B cell (primary cell): Measurements from ENCODE around the gene RNASET2. TPM values are rescaled to one million over a fixed set of nuclear protein-coding genes. Genes with fewer than 3 reads are reported as not detected.

Experiments used
- ATAC-seq: fragments of 200-7000 bp; cut with Tn5 transposase; one replicate; pipeline ENCODE4 v1.10.0; 2021; ENCODE audit warnings: low read depth, mild to moderate bottlenecking, moderate number of reproducible peaks, moderate library complexity
- CTCF ChIA-PET: fragments of 350-600 bp; sonication (Branson Sonifier 250); formaldehyde crosslinking; loops from one replicate; lab custom pipeline; 2021; ENCODE audit warnings: antibody characterized with exemption, inconsistent platforms; lab: Charles Lee
- POLR2A ChIA-PET: fragments of 350-600 bp; sonication (Branson Sonifier 250); formaldehyde crosslinking; loops from one replicate; lab custom pipeline; 2021; ENCODE audit warnings: antibody characterized with exemption; lab: Charles Lee
- DNase-seq: peaks from one replicate; pipeline ENCODE4 v3.0.0; 2013
- H2AFZ ChIP-seq: 2 replicates; pipeline ENCODE4 v1.6.1; 2012; ENCODE audit warnings: mild to moderate bottlenecking, low read depth, low read length; ENCODE audit not compliant: insufficient read depth, poor library complexity, severe bottlenecking
- H3K27ac ChIP-seq, 2 donors: 1 replicate in 1 of 2; 2 replicates in 1 of 2; pipeline ENCODE4 v1.5.1; 2012 to 2013; ENCODE audit warnings: low read length in 2 of 2, mild to moderate bottlenecking in 2 of 2, moderate library complexity in 1 of 2
- H3K27me3 ChIP-seq, 4 experiments: fragments of 200-600 bp in 1 of 4; sonication (generic) in 1 of 4; replicated peaks in 1 of 4; 1 replicate in 2 of 4; 2 replicates in 2 of 4; pipeline versions ENCODE4 v1.6.1 to v1.7.0; 2013 to 2016; ENCODE audit warnings: low read length in 3 of 4, mild to moderate bottlenecking in 2 of 4, mixed read lengths in 1 of 4, moderate library complexity in 1 of 4; ENCODE audit not compliant: insufficient read depth in 4 of 4, control insufficient read depth in 3 of 4; ENCODE audit errors: control extremely low read depth in 1 of 4
- H3K36me3 ChIP-seq, 2 experiments: replicated peaks in 1 of 2; 1 replicate in 1 of 2; 2 replicates in 1 of 2; pipeline versions ENCODE4 v1.6.1 to v1.7.1; 2013; ENCODE audit warnings: low read length in 1 of 2; ENCODE audit not compliant: insufficient read depth in 2 of 2, control insufficient read depth in 1 of 2; ENCODE audit errors: control extremely low read depth in 1 of 2, extremely low read depth in 1 of 2
- H3K4me1 ChIP-seq, 2 donors: fragments of 200-600 bp in 1 of 2; sonication (generic) in 1 of 2; 1 replicate in 1 of 2; 2 replicates in 1 of 2; pipeline versions ENCODE4 v1.5.1 to v1.6.1; 2013 to 2017; ENCODE audit warnings: low read length in 2 of 2; ENCODE audit not compliant: control insufficient read depth in 2 of 2, insufficient read depth in 2 of 2
- H3K4me2 ChIP-seq: replicated peaks from 2 replicates; pipeline ENCODE3; 2012; ENCODE audit warnings: mild to moderate bottlenecking, low read depth, low read length; ENCODE audit not compliant: poor library complexity, severe bottlenecking
- H3K4me3 ChIP-seq, 5 experiments: fragments of 200-600 bp in 1 of 5; sonication (generic) in 1 of 5; 1 replicate in 3 of 5; 2 replicates in 2 of 5; pipeline versions ENCODE4 v1.5.1 to v1.7.0; 2011 to 2016; ENCODE audit warnings: low read length in 4 of 5, mild to moderate bottlenecking in 4 of 5, low read depth in 2 of 5, control low read depth in 1 of 5, moderate library complexity in 1 of 5; ENCODE audit not compliant: insufficient read depth in 1 of 5; ENCODE audit errors: control extremely low read depth in 1 of 5, extremely low read depth in 1 of 5
- H3K79me2 ChIP-seq: fragments of 200-600 bp; sonication (generic); one replicate; pipeline ENCODE4 v1.6.0; 2016; ENCODE audit warnings: low read length; ENCODE audit not compliant: control insufficient read depth, insufficient read depth
- H3K9ac ChIP-seq: fragments of 200-600 bp; sonication (generic); 2 replicates; pipeline ENCODE4 v1.6.1; 2017; ENCODE audit warnings: mild to moderate bottlenecking, low read length, moderate library complexity
- H3K9me3 ChIP-seq, 3 donors: one replicate each; pipeline versions ENCODE4 v1.6.1 to v1.7.1; 2013; ENCODE audit warnings: low read length in 2 of 3; ENCODE audit not compliant: control insufficient read depth in 2 of 3, insufficient read depth in 1 of 3; ENCODE audit errors: control extremely low read depth in 1 of 3
- H4K20me1 ChIP-seq: 2 replicates; pipeline ENCODE4 v1.6.0; 2012; ENCODE audit warnings: mild to moderate bottlenecking, low read length; ENCODE audit not compliant: insufficient read depth, control insufficient read depth, poor library complexity, severe bottlenecking
- H3K27ac Mint-ChIP-seq: one replicate; pipeline ENCODE4 v1.8.0; 2021; ENCODE audit warnings: mixed read lengths
- H3K27me3 Mint-ChIP-seq: one replicate; pipeline ENCODE4 v1.8.0; 2021; ENCODE audit warnings: mixed read lengths
- H3K4me1 Mint-ChIP-seq: one replicate; pipeline ENCODE4 v1.8.0; 2021; ENCODE audit warnings: mixed read lengths
- H3K4me3 Mint-ChIP-seq: one replicate; pipeline ENCODE4 v1.8.0; 2021; ENCODE audit warnings: mixed read lengths
- H3K9me3 Mint-ChIP-seq: one replicate; pipeline ENCODE4 v1.8.0; 2022; ENCODE audit warnings: mixed read lengths; ENCODE audit not compliant: insufficient read depth
- EZH2 ChIP-seq: IDR thresholded peaks from 2 replicates; pipeline ENCODE4 v1.6.1; 2012; ENCODE audit warnings: borderline replicate concordance, low read depth, mild to moderate bottlenecking, moderate library complexity, low read length; ENCODE audit not compliant: insufficient read depth, poor library complexity, severe bottlenecking
- WGBS: methylation state at CpG from one replicate; pipeline ENCODE4 v1.1.5; 2013; ENCODE audit warnings: missing lambda C conversion rate; ENCODE audit not compliant: insufficient coverage; 5-methylcytosine and 5-hydroxymethylcytosine counted together
- intact Hi-C: fragments of 100-400 bp; cut with micrococcal nuclease; formaldehyde crosslinking; loops from one replicate; pipeline ENCODE4 v1.10.0; 2022
- polyA plus RNA-seq: library from polyadenylated mRNA; depleted of rRNA; stranded (reverse); fragments of >200 nt; gene quantifications from 2 replicates; pipeline ENCODE4 v1.2.3, GENCODE V29; 2012
- total RNA-seq, 2 donors: library from RNA; stranded (reverse); fragments of 120-200 nt in 1 of 2; gene quantifications; 1 replicate in 1 of 2; 2 replicates in 1 of 2; pipeline versions ENCODE4 v1.2.3 to v1.2.4, GENCODE V29; 2013 to 2022
- TF ChIP-seq, protein P1 (sequence below): fragments of 200-600 bp; IDR thresholded peaks from one replicate; pipeline ENCODE4 v1.8.0; 2022; ENCODE audit warnings: antibody characterized with exemption, mild to moderate bottlenecking

RNASET2 gene
- total and polyA plus RNA-seq, 2 donors (not counting 1 experiment from before 2014, with no cell fraction given) = 293 to 330 TPM

DNA sequence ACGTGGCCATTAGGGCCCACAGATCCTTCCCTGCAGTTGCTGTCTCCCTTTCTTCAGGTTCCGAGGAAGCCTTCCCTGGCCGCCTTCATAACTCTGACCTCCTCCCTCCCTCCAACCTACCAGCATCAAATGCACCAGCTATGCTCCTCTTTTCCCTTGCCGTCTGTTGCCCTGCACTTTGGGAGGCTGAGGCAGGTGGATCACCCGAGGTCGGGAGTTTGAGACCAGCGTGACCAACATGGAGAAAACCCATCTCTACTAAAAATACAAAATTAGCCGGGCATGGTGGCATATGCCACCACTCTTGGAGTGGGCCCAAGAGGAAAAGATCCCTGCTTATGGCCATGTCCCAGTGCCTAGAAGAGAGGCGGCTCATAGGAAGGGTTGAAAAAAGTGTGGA is 31.8 kb downstream of the RNASET2 start:
- TF ChIP-seq EZH2 = no peak
- TF ChIP-seq, protein P1, sequence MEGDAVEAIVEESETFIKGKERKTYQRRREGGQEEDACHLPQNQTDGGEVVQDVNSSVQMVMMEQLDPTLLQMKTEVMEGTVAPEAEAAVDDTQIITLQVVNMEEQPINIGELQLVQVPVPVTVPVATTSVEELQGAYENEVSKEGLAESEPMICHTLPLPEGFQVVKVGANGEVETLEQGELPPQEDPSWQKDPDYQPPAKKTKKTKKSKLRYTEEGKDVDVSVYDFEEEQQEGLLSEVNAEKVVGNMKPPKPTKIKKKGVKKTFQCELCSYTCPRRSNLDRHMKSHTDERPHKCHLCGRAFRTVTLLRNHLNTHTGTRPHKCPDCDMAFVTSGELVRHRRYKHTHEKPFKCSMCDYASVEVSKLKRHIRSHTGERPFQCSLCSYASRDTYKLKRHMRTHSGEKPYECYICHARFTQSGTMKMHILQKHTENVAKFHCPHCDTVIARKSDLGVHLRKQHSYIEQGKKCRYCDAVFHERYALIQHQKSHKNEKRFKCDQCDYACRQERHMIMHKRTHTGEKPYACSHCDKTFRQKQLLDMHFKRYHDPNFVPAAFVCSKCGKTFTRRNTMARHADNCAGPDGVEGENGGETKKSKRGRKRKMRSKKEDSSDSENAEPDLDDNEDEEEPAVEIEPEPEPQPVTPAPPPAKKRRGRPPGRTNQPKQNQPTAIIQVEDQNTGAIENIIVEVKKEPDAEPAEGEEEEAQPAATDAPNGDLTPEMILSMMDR = no peak
- no peaks in the 10 kb centered on the region for H3K27me3 Mint-ChIP-seq
- Histone ChIP-seq H3K27me3 (no peaks in the 10 kb centered on the region), H3K9ac (no peak overlapping the region), H3K36me3 (peaks cover 2 to 34% of the 10 kb centered on the region in 2 experiments), H3K79me2 (peaks cover 11% of the 10 kb centered on the region), H4K20me1 (peaks cover 19% of the 10 kb centered on the region), H3K4me3 (no peak overlapping the region), H2AFZ (no peak overlapping the region), H3K9me3 (no peaks in the 10 kb centered on the region), H3K27ac (no peak overlapping the region), H3K4me1 (peaks cover 7 to 8% of the 10 kb centered on the region in 2 donors), H3K4me2 (no peak overlapping the region)
- no peaks in the 10 kb centered on the region for H3K9me3 Mint-ChIP-seq
- intact Hi-C loops = no loop called here
- H3K4me1 Mint-ChIP-seq = peaks cover 18% of the 10 kb centered on the region
- H3K4me3 Mint-ChIP-seq = no peak overlapping the region
- peak overlapping the region; percentile 82 for H3K27ac Mint-ChIP-seq
- ATAC-seq (no peak), DNase-seq (no peak)
- POLR2A ChIA-PET = interaction anchor here (0.7 to 0.9 kb wide), 2 partner anchors 27 to 124 kb away, joined by 3 read pairs; no protein-coding TSS in a partner anchor
- CTCF ChIA-PET = interaction anchor here (1.6 kb wide), 1 partner anchor 138 kb away, joined by 3 read pairs; no protein-coding TSS in a partner anchor
- 96% methylated on average over 5 of the region's 9 CpGs for WGBS

DNA sequence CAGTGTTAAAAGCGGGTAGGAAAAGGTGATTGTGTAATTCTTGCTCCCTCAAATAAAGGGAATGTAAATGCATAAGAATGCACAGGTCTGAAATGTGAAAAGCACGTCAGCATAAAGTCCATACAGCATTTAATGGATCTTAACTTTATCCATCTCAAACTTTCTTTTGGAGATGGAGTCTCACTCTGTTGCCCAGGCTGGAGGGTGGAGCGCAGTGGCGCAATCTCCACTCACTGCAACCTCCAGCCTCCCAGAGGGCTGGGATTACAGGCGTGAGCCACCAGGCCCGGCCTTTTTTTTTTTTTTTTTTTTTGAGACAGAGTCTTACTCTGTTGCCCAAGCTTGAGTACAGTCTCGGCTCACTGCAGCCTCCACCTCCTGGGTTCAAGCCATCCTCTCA is 33.4 kb downstream of the RNASET2 start:
- no peaks in the 10 kb centered on the region for H3K79me2 ChIP-seq

More for the DNA sequence above, 33.4 kb downstream of the RNASET2 start:
- WGBS = no CpG with 5 or more reads among the region's 7 CpGs
- Histone ChIP-seq H2AFZ (no peak overlapping the region), H3K4me3 (no peak overlapping the region), H4K20me1 (peaks cover 9% of the 10 kb centered on the region), H3K4me2 (no peak overlapping the region), H3K9ac (no peak overlapping the region), H3K27ac (no peak overlapping the region), H3K9me3 (no peaks in the 10 kb centered on the region), H3K36me3 (peaks cover 2 to 18% of the 10 kb centered on the region in 2 experiments), H3K4me1 (no peaks in the 10 kb centered on the region), H3K27me3 (no peaks in the 10 kb centered on the region)
- no peak overlapping the region for H3K4me3 Mint-ChIP-seq
- ChIA-PET POLR2A (interaction anchor here (0.6 kb wide), 2 partner anchors 18 to 190 kb away, joined by 5 to 9 read pairs; no protein-coding TSS in a partner anchor), CTCF (no interaction called here)
- TF ChIP-seq, protein P1 = no peak
- TF ChIP-seq EZH2 = no peak
- peak overlapping the region; percentile 73 for H3K27ac Mint-ChIP-seq
- H3K9me3 Mint-ChIP-seq = no peaks in the 10 kb centered on the region
- H3K4me1 Mint-ChIP-seq = peaks cover 9% of the 10 kb centered on the region
- H3K27me3 Mint-ChIP-seq = no peaks in the 10 kb centered on the region
- ATAC-seq (no peak), DNase-seq (no peak)
- intact Hi-C loops = no loop called here
